Nephron (organoid): ENCODE measurements around the gene DGCR8.
A peak's percentile ranks its signal among the peaks of the same experiment; 100 is the strongest.

Experiments used
- H3K27ac Mint-ChIP-seq, 3 experiments: 2 replicates each; pipeline ENCODE4 v1.8.0; 2020; ENCODE audit warnings: mixed read lengths in 3 of 3, mild to moderate bottlenecking in 2 of 3, moderate library complexity in 1 of 3
- H3K27me3 Mint-ChIP-seq: 2 replicates; pipeline ENCODE4 v1.8.0; 2021; ENCODE audit warnings: low read depth, mild to moderate bottlenecking, moderate library complexity, mixed read lengths
- H3K36me3 Mint-ChIP-seq: 2 replicates; pipeline ENCODE4 v1.8.0; 2020; ENCODE audit warnings: low read depth, mixed read lengths
- H3K4me1 Mint-ChIP-seq: 2 replicates; pipeline ENCODE4 v1.8.0; 2020; ENCODE audit warnings: mixed read lengths
- H3K4me3 Mint-ChIP-seq, 3 experiments: 2 replicates each; pipeline ENCODE4 v1.8.0; 2020; ENCODE audit warnings: mild to moderate bottlenecking in 3 of 3, mixed read lengths in 3 of 3, moderate library complexity in 2 of 3
- H3K9me3 Mint-ChIP-seq: 2 replicates; pipeline ENCODE4 v1.8.0; 2020; ENCODE audit warnings: mixed read lengths
- CTCF ChIP-seq, 3 experiments: fragments of 200-600 bp; sonication (generic); IDR thresholded peaks; one replicate each; pipeline ENCODE4 v1.5.0; 2021; ENCODE audit warnings: antibody characterized with exemption in 3 of 3; ENCODE audit not compliant: unreplicated experiment in 3 of 3

Gene DGCR8

GRCh38 chr22:20155330-20156041, 75.4 kb downstream of the DGCR8 start:
- H3K4me1 Mint-ChIP-seq = no peaks in the 10 kb centered on the region
- H3K36me3 Mint-ChIP-seq = no peaks in the 10 kb centered on the region
- no peak overlapping the region for H3K27ac Mint-ChIP-seq
- TF ChIP-seq CTCF (IDR thresholded peaks at IDR 0.05; ENCODE audit: unreplicated experiment in 3 of 3) = no peak
- peaks cover 4% of the 10 kb centered on the region for H3K27me3 Mint-ChIP-seq
- H3K4me3 Mint-ChIP-seq = no peak overlapping the region
- no peaks in the 10 kb centered on the region for H3K9me3 Mint-ChIP-seq

- Mint-ChIP-seq H3K4me1 (no peaks in the 10 kb centered on the region), H3K36me3 (no peaks in the 10 kb centered on the region), H3K4me3 (no peak overlapping the region), H3K27me3 (peaks cover 4% of the 10 kb centered on the region), H3K27ac (no peak overlapping the region), H3K9me3 (no peaks in the 10 kb centered on the region)
- TF ChIP-seq CTCF (IDR thresholded peaks at IDR 0.05; ENCODE audit: unreplicated experiment in 3 of 3) = no peak
Observed at GRCh38 chr22:20156042-20156389, 76.0 kb downstream of the DGCR8 start.

DNA sequence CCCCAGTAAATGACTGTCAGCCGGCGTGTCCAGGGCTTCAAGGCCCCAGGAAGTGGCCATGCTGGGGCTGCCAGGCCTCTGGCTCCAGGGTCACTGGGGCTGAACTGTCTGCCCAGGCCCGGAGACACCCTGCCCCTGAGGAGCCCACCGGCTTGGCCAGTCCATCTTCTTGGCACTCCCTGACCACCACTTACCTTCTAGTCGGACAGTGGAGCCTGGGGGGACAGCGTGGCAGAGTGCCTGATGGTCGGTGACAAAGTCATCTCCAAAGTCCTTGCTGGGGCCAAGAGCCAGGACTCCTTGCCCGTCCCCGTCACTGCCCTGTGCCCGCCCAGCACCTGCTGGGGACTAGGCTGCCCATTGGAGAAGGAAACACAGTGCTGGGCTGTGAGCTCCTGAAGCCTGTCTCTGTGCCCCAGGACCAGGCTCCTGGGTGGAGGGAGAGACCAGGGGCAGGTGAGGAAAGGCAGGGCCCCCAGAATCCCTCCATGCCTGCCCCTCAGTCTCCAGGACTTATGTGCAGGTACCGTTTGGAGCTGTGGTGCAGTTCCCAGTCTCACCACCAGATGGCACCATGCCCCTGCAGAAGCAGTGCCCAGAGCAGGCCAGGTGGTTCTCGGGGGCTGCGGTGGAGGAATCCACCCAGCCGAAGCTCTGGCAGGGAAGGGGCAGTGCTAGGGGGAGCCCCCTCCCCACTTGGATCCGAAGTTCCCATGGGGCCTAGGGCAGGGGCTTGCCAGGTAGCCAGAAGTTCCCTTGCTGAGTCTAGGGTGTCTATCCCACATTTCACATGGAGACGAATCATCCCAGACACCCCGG, 76.8 kb downstream of the DGCR8 start:
- no peak overlapping the region for H3K4me3 Mint-ChIP-seq
- H3K27ac Mint-ChIP-seq = no peak overlapping the region
- TF ChIP-seq CTCF (IDR thresholded peaks at IDR 0.05; ENCODE audit: unreplicated experiment in 3 of 3) = peak; percentile 95 to 99 (median 99)
- H3K36me3 Mint-ChIP-seq = no peaks in the 10 kb centered on the region
- no peaks in the 10 kb centered on the region for H3K4me1 Mint-ChIP-seq
- no peaks in the 10 kb centered on the region for H3K9me3 Mint-ChIP-seq
- peaks cover 4% of the 10 kb centered on the region for H3K27me3 Mint-ChIP-seq

DNA sequence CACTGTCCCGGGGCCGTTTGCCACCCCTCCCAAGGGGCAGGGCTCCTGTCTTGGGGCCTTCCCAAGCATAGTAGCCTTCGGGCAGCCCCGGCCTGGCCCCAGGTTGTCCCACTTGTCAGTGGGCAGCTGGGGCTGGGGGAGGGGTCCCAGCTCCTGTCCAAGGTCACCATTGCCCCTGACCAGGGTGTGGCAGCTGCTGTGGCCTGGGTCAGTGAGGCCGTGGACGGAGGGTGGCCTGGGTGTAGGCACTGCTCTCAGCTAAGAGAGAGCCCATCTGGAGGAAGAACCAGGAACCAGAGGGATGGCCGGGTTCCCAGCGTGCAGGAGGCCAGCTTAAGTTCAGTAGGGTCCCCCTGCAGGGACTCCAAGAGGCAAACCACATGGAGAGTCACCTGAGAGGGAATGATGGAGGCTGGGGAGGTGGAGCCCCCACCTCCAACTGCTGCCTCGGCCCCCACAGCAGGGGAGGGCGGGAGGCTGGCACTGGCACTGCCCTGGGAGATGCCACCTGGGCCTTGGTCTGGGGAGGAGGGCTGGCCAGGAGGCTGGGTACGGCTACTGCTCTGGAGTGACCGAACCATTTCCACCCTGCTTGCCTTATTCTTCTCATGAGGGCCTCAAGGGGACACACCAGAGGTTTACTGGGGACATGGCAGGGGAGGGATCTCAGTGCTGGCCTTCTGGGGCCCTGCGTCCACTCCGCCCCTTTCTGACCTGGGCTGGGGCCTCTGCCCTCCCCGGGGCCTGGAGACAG, 77.6 kb downstream of the DGCR8 start:
- Mint-ChIP-seq H3K27me3 (peaks cover 4% of the 10 kb centered on the region), H3K4me3 (no peak overlapping the region), H3K9me3 (no peaks in the 10 kb centered on the region), H3K4me1 (no peaks in the 10 kb centered on the region), H3K36me3 (no peaks in the 10 kb centered on the region), H3K27ac (no peak overlapping the region)
- TF ChIP-seq CTCF (IDR thresholded peaks at IDR 0.05; ENCODE audit: unreplicated experiment in 3 of 3) = no peak

DNA sequence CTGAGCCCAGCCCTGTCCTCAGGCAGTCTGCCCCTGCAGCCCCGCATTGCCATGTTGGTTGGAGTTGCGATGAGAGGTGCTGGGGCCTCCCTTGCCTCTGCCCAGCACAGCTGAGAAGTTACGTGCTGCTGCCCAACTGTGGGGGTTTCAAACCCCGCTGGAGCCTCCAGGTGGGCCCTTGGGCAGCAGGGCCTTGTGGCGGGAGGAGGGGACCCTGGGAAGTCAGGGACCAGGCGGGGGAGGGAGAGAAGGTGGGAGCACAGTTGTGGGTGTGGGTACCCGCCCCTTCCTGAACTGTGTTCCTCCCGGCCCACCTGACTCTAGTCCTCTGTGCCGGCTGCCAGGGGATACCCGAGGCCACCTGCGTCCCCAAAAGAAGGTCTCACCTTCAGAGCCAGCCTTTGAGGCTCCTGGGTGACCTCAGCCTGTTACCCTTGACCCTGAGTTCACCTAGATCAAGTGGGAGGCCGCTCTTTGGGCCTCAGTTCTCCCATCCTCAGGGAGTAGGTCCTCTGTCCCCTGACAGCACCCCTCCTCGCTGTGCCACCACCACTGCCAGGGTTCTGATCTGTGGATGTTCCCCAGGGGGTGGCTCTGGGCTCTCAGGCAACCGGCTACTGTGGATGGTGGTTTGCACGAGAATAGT, 78.5 kb downstream of the DGCR8 start:
- Mint-ChIP-seq H3K9me3 (no peaks in the 10 kb centered on the region), H3K36me3 (no peaks in the 10 kb centered on the region), H3K27ac (no peak overlapping the region), H3K4me3 (no peak overlapping the region), H3K27me3 (peaks cover 4% of the 10 kb centered on the region), H3K4me1 (no peaks in the 10 kb centered on the region)
- no peak for TF ChIP-seq CTCF (IDR thresholded peaks at IDR 0.05; ENCODE audit: unreplicated experiment in 3 of 3)
